Myocyte (in vitro differentiated cells): ENCODE results near the gene FAM162A. TPM values are rescaled to one million over a fixed set of nuclear protein-coding genes. Genes with fewer than 3 reads are reported as not detected.

Experiments used
- DNase-seq: peaks from one replicate; pipeline ENCODE4 v3.0.0-alpha.2; 2012; ENCODE audit warnings: low read depth
- total RNA-seq: library from RNA; depleted of rRNA; stranded (reverse); fragments of >200 nt; gene quantifications from 2 replicates; pipeline ENCODE4 v1.2.3, GENCODE V29; 2014

Gene FAM162A
- total RNA-seq, 1 donor from 2014 or later: 20.5 TPM

DNA sequence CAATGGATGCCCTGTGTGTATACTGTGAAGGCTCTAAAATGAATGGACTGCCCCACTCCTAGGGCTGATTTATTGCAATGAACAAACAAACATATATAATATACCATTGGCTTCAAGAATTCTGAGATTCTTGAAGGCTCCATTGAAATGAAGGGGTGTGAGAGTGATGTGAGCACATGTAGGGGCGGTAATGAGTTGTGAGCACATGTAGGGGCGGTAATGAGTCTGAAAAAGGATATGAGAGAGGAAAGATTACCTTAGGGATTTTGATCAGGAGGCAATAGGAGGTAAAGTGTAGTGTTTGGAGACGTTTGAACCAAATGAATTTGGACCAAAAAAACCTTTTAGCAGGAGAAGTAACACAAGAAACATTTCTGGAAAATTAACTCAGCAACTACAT lies 3.7 kb downstream of the FAM162A start:
- no peak for DNase-seq

DNA sequence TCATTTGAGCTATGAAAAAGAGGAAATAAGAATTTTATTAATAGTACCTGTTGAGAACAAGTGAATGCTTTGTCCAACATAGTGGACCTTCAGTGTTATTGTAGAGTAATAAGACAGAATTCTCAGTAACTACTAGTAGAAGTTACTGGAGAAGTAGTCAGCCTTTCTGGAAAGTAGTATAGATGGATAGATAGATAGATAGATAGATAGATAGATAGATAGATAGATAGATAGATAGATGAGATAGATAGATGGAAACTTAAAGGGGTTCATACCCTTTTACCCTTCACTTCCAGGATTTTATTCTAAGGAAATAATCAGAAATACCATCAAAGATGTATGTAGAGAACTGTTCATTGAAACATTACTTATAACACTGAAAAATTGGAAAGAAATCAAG lies 5.2 kb downstream of the FAM162A start:
- no peak for DNase-seq

GRCh38 chr3:122389892-122390291 lies 5.9 kb downstream of the FAM162A start:
- no peak for DNase-seq

DNA sequence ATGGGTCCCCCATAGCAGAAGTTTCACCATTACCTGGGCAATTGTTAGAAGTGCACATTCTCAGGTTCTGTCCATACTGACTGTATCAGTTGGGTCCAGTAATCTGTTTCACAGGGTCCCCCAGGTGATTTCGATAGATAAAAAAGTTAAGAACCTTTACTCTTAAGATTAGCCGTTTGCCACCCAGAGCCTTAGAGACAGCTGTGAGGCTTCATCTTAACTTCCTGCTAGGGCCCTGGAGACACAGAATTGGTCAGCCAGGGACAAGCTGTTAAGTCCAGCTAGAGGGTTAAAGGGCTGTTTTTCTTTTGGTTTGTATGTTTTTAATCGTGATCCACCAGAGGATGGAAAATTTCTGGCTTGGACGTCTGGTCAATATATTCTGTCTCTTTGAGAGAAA lies 6.7 kb downstream of the FAM162A start:
- DNase-seq: no peak

DNA sequence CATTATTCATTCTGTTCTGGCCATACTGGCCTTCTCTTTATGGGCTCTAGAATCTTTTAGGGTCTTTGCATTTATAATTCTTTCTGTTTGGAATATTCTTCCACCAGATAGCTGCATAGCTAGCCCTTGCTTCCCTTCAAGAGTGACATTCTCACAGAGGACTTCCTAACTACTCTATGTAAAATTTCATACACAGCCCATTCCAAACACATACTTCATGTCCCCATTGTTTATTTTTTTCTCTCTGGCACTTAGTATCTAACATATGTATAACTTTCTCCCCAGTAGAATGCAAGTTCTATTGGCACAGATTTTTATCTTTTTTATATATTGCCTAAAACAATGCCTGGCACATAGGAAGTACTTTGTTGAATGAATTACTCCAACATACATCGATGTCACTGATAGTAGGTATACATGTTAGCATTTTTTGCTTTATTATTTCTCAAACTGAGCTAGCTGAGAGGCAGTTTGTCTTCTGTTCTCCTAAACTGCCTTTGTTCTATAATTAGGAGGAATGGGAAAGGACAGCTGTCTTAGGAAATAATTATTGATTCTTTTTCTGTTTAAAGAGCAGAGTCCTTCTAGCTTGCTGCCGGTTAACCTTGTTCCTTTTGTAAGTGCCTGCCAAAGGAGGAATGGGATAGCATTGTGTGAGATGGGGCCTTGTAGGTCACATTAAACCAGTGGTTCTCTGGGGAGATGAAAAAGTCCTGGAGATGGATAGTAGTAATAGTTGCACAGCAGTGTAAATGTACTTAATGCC lies 7.9 kb downstream of the FAM162A start:
- DNase-seq: no peak

DNA sequence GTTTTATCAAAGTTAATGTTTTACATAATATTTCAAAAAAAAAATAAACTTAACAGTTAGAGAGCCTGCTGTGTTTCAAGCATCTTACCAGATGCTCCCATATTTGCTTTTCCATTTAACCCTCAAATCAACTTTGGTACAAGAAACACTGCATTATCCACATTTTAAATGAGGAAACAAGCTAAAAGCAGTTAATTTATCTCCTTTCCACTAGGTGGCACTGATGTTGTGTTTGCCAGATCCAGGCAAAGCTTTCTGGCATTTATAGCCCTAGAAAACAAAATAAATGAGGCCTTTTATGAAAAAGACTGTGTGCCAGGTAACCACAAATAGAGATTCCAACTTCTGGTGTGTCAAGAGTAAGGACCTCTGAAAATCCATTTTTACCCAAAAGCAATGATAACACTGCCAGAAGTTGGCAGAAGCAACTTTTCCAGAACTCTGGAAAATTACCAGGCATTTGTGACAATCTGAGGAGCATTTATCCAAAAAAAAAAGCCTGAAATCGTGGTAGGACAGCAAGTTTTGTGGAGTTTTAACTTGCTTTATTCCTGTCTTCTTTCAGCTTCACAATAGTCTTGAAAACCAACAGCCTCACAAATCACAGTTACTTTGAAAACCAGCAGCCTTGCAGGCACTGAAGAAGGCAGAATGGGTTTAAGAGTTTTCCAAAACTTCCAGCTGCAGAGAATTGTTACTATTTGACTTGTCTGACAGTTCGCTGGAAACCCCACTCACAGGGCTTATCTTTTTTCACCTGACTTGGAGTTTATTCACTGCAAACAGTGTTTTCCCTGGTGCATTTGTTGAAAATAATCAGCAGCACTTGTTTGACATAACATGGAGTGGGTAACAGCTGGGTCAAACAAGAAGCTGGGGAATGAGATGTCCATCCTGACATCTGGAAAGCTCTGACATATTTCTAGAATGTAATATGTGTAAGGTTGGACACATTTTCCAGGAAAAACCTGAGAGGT lies 9.2 kb downstream of the FAM162A start:
- peak; percentile 51 for DNase-seq

- peak; percentile 8 for DNase-seq
Measured at GRCh38 chr3:122394173-122394572, 10.2 kb downstream of the FAM162A start.

DNA sequence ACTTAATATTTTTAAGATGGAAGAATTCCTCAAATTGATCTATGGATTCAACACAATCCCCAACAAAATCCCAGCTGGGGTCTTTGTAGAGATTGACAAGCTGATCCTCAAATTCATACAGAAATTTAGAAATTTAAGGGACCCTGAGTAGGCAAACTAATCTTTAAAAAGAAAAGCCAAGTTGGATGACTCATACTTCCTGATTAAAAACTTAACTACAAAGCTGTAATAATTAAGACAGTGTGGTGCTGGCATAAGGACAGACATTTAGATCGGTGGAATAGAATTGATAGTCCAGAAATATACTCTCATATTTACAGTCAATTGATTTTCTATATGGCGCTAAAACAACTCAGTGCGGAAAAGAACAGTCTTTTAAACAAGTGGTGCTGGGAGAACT lies 11.6 kb downstream of the FAM162A start:
- DNase-seq: no peak

DNA sequence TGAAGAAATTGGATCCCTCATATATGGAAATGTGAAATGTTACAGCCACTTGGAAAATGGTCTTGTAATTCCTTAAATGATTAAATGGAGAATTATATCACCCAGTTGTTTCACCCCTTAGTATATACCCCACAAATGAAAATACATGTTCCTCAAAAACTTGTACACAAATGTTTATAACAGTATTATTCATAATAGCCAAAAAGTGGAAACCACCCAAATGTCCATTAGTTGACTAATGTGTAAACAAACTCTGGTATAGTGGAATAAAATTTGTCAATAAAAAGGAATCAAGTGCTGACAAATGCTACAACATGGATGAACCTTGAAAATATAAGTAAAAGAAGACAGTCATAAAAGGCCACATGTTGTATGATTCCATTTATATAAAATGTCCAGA lies 12.5 kb downstream of the FAM162A start:
- no peak for DNase-seq

DNA sequence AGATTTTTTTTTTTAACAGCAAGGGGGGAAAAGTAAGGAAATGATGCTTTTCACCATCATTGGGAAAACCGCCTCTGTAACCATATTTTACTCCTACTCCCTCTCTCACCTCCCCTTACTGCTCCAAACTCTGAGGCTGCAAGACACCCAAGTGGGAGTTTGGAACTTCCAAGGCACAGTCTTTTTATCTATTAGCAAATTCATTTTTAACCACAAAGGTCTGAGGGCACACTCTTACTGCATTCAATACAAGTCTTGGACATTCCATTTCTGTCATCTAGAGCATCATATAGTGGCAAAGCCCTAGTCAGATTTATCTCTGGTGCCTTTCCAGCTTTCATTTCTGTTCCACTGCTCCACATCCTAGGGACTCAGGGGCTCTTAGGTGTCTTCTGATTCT lies 13.2 kb downstream of the FAM162A start:
- DNase-seq: no peak

DNA sequence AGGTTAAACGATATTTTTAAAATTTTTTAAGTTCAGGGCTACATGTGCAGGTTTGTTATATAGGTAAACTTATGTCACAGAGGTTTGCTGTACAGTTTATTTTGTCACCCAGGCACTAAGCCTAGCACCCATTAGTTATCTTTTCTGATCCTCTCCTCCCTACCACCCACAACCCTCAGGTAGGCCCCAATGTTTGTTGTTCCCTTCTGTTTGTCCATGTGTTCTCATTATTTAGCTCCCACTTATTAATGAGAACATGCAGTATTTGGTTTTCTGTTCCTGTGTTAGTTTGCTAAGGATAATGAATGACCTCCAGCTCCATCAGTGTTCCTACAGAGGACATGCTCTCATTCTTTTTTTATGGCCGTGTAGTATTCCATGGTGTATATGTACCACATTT lies 14.9 kb downstream of the FAM162A start:
- DNase-seq: no peak

GRCh38 chr3:122403489-122403888 lies 19.5 kb downstream of the FAM162A start:
- DNase-seq: no peak

- DNase-seq: peak; percentile 67
Measured at GRCh38 chr3:122405015-122405414, 21.0 kb downstream of the FAM162A start.

- peak; percentile 54 for DNase-seq
Measured at GRCh38 chr3:122406198-122406597, 22.2 kb downstream of the FAM162A start.

- DNase-seq: no peak
Measured at GRCh38 chr3:122407946-122408345, 24.0 kb downstream of the FAM162A start.

- DNase-seq: no peak
Measured at GRCh38 chr3:122409446-122409845, 25.5 kb downstream of the FAM162A start.

- no peak for DNase-seq
Measured at GRCh38 chr3:122410111-122410510, 26.1 kb downstream of the FAM162A start.

DNA sequence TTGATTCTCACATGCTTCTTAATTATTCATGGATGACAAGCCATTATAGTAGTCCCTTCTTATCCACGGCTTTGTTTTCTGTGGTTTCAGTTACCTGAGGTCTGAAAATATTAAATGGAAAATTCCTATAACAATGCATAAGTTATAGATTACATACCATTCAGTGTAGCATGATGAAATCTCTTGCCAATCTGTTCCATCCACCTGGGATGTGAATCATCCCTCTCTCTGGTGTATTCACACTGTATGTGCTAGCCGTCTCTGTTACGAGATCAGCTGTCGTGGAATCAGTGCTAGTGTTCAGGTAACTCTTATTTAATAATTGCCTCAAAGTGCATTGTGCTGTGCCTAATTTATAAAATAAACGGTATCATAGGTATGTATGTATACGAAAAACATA lies 26.7 kb downstream of the FAM162A start:
- no peak for DNase-seq

GRCh38 chr3:122414391-122414790 lies 30.4 kb downstream of the FAM162A start:
- DNase-seq: no peak

- peak; percentile 87 for DNase-seq
Measured at GRCh38 chr3:122415104-122415744, 31.2 kb downstream of the FAM162A start.

DNA sequence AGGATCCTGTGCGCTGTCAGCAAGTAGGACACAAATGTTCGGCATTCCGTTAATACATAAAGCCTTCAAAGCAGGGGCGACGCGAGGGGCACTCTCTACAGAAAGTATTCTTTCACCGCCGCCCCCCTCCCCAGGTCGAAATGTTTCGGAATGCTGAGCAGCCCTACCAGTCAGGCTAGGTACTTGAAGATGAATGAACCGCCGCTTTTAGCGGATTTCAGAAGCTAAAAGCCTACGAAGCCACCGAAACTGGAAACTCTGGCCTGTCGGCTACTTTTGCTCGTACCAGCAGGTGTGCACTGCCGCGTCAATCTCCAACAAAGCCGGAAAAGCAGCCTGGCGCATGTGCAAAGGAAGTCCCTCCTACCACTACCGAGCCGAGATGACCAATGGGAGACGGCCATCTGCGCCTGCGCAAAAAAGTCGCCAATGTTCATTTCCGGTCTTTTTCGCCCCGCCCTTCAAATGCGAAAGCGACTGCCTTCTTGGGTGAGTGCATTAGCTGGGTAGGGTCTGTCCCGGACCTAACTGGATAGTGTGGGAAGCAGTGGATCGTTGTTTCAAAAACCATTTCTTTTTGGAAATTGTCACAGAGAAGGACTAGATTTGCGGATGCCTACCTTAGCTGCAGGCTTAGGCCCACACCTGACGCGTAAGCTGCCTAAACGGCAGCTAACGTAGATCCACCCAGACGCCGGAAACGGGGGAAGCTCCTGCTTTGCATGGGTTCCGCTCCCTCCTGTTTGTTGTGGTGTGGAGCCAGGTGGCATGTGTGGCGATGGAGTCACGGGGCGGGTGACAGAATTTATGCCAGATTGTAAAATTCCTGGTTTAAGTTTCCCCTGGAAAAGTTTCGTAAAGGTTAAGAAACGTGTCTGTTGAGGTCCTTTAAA lies 32.0 kb downstream of the FAM162A start, which contains the start of gene WDR5B:
WDR5B (minus strand) TSS at position 301 of the 893 bp plus-strand sequence. CDS start 534 bp downstream, outside the sequence.
- DNase-seq: peak; percentile 99
